Lung (tissue), 12 donors: ENCODE measurements around the gene SOX6. TPM values are rescaled to one million over a fixed set of nuclear protein-coding genes. Genes with fewer than 3 reads are reported as not detected.

ENCODE experiments used
- ATAC-seq: fragments of 200-7000 bp; cut with Tn5 transposase; one replicate; pipeline ENCODE4 v1.9.1; 2020; ENCODE audit warnings: moderate number of reproducible peaks; ENCODE audit not compliant: insufficient read depth, low FRiP score
- DNase-seq, 3 donors: peaks; one replicate each; pipeline ENCODE4 v3.0.0-alpha.2; 2013 to 2017
- H3K27ac ChIP-seq, 2 donors: one replicate each; pipeline ENCODE4 v1.5.1; 2013; ENCODE audit warnings: mild to moderate bottlenecking in 2 of 2, moderate library complexity in 2 of 2, control low read depth in 1 of 2, inconsistent platforms in 1 of 2, low read depth in 1 of 2, low read length in 1 of 2
- H3K27me3 ChIP-seq, 3 donors: one replicate each; pipeline ENCODE4 v1.5.1; 2013; ENCODE audit warnings: low read length in 2 of 3; ENCODE audit not compliant: control insufficient read depth in 3 of 3, insufficient read depth in 3 of 3
- H3K36me3 ChIP-seq, 4 donors: one replicate each; pipeline ENCODE4 v1.5.1; 2013; ENCODE audit warnings: low read length in 4 of 4, mild to moderate bottlenecking in 1 of 4, moderate library complexity in 1 of 4; ENCODE audit not compliant: control insufficient read depth in 4 of 4, insufficient read depth in 4 of 4
- H3K4me1 ChIP-seq, 5 donors: one replicate each; pipeline ENCODE4 v1.5.1; 2013; ENCODE audit warnings: low read length in 5 of 5, mild to moderate bottlenecking in 2 of 5, moderate library complexity in 1 of 5; ENCODE audit not compliant: control insufficient read depth in 5 of 5, insufficient read depth in 5 of 5
- H3K4me3 ChIP-seq: one replicate; pipeline ENCODE4 v1.5.1; 2013; ENCODE audit warnings: mild to moderate bottlenecking, control low read depth, moderate library complexity
- H3K9ac ChIP-seq, 2 donors: one replicate each; pipeline ENCODE4 v1.5.1; 2013; ENCODE audit warnings: low read length in 2 of 2, control low read depth in 1 of 2; ENCODE audit not compliant: insufficient read depth in 1 of 2
- H3K9me3 ChIP-seq, 4 donors: one replicate each; pipeline ENCODE4 v1.5.1; 2013; ENCODE audit warnings: low read length in 3 of 4, mild to moderate bottlenecking in 1 of 4, moderate library complexity in 1 of 4; ENCODE audit not compliant: control insufficient read depth in 4 of 4, insufficient read depth in 3 of 4
- WGBS, 2 donors: extraction: QIAGEN DNeasy Blood & Tissue Kit; methylation state at CpG; one replicate each; pipeline ENCODE4 v1.1.7; 2013; 5-methylcytosine and 5-hydroxymethylcytosine counted together
- polyA plus RNA-seq, 2 donors: library from polyadenylated mRNA; stranded (reverse); fragments of 200-250 nt; gene quantifications; one replicate each; pipeline ENCODE4 v1.2.1, GENCODE V29; 2013
- total RNA-seq, 2 donors: library from RNA; depleted of rRNA in 1 of 2; stranded (reverse); fragments of >200 nt in 1 of 2; gene quantifications; one replicate each; pipeline ENCODE4 v1.2.1, GENCODE V29; 2014 to 2021
- TF ChIP-seq, protein P1 (sequence below): IDR thresholded peaks from 2 replicates; pipeline ENCODE4 v1.5.1; 2012; ENCODE audit warnings: mild to moderate bottlenecking; ENCODE audit errors: control extremely low read depth, extremely low read depth
- donor health status: control.
- donor health status: control.
- donor health status: Bipolar disorder and iron deficiency.
- donor health status: healthy.
- donor health status: DM: yes; HTN: yes; CAD: no.

Gene SOX6
- total and polyA plus RNA-seq, 4 donors, result 0.58 to 31.7 (median 7.4) TPM

DNA sequence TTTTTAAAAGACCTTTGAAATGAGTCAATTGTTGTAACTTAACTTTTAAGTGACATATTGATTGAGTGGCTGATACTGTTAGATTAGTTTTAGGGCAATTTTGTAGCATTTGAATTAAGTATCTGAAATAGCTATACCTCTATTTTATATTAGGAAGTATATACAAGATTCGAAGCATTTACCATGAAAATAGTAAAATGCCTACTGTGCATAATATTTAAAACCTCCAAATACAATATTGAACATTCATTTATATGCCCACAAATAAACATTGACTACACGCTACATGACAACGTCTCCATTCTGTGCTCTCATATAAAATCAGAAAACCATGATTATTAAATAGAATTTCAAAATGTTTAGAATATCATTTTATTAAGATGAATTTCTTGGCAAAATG is 14.5 kb downstream of the SOX6 start:
- Histone ChIP-seq H3K27ac (no peak overlapping the region), H3K4me3 (no peak overlapping the region), H3K36me3 (peaks cover 0 to 4% (median 0%) of the 10 kb centered on the region in 4 donors), H3K9ac (no peak overlapping the region), H3K4me1 (peaks cover 0 to 4% (median 2%) of the 10 kb centered on the region in 5 donors), H3K9me3 (no peaks in the 10 kb centered on the region), H3K27me3 (no peaks in the 10 kb centered on the region)
- ATAC-seq (no peak), DNase-seq (no peak)
- 95% methylated on average over 3 of the region's 3 CpGs for WGBS, 2 donors
- TF ChIP-seq, protein P1, sequence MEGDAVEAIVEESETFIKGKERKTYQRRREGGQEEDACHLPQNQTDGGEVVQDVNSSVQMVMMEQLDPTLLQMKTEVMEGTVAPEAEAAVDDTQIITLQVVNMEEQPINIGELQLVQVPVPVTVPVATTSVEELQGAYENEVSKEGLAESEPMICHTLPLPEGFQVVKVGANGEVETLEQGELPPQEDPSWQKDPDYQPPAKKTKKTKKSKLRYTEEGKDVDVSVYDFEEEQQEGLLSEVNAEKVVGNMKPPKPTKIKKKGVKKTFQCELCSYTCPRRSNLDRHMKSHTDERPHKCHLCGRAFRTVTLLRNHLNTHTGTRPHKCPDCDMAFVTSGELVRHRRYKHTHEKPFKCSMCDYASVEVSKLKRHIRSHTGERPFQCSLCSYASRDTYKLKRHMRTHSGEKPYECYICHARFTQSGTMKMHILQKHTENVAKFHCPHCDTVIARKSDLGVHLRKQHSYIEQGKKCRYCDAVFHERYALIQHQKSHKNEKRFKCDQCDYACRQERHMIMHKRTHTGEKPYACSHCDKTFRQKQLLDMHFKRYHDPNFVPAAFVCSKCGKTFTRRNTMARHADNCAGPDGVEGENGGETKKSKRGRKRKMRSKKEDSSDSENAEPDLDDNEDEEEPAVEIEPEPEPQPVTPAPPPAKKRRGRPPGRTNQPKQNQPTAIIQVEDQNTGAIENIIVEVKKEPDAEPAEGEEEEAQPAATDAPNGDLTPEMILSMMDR, result no peak

DNA sequence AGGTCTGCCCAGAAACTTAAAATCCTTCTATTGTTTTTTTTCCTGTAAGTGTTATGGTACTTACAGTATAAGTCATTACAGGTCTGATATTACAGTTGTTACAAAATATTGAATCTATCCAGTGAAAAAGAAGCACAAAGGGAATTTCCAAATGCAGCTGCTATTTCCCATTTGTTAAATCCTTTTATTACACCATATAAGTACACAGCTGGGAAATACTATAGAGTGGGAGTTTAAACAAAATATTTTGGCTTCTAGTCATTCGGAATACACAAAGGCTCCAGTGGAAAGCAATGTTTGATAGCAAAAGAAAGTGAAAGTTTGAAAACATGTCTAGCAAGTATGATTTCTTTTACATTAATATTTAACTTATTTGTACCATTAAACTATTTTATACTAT is 18.0 kb downstream of the SOX6 start:
- H3K9me3 ChIP-seq, result no peaks in the 10 kb centered on the region
- no peak overlapping the region for H3K27ac ChIP-seq
- H3K4me1 ChIP-seq, result peaks cover 0 to 7% (median 2%) of the 10 kb centered on the region in 5 donors
- no peak overlapping the region for H3K9ac ChIP-seq
- WGBS, 2 donors, result 67 to 73% methylated on average over 1 of the region's 1 CpG
- peaks cover 0 to 4% (median 0%) of the 10 kb centered on the region in 4 donors for H3K36me3 ChIP-seq
- ATAC-seq (no peak), DNase-seq (peak in 2 of 3 donors; percentile 83 to 85)
- H3K27me3 ChIP-seq, result no peaks in the 10 kb centered on the region
- TF ChIP-seq, protein P1, result no peak
- no peak overlapping the region for H3K4me3 ChIP-seq

DNA sequence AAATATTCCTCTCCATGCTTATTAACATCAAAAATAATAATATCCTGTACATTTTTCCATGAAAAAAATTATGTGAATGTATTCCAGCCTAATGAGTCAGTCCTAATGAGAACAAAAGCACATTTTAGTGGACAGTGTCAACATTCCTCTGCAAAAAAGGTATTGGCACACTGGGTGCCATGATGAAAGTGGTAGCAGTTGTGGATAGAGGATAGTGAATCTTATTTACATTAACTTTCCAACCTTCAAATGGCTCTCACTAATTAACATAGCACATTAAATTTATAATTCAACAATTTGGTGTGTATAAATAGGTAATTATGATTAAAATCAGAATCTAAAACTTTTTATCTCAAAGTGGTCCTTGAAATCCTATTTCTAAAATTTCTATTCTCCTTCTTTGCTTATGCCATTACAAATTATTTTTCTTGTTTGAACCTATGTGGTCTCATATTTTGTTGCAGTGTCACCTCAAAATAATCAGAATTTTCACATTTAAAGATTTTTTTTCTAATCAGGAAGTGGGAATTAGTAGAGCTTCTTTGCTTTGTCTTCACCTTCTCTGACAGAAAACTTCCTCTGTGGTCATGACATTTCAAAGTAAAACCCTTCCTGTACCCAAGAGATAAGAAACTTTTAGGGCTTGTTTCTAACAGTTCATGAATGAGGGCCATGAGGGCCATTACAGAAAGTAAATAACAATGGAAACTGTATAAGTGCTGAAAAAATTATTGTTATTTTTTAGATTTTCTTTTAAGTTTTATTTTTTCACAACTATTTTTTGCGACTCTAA is 18.7 kb downstream of the SOX6 start:
- DNase-seq, result peak in 2 of 3 donors; percentile 16
- Histone ChIP-seq H3K9ac (no peak overlapping the region), H3K9me3 (no peaks in the 10 kb centered on the region), H3K36me3 (peaks cover 0 to 4% (median 0%) of the 10 kb centered on the region in 4 donors), H3K27me3 (no peaks in the 10 kb centered on the region), H3K4me1 (peaks cover 0 to 7% (median 2%) of the 10 kb centered on the region in 5 donors), H3K27ac (no peak overlapping the region), H3K4me3 (no peak overlapping the region)
- TF ChIP-seq, protein P1, result no peak
- no peak for ATAC-seq
- WGBS, 2 donors, result 67 to 75% methylated on average over 1 of the region's 1 CpG
